ENCODE results near the gene APOA5.

DNA sequence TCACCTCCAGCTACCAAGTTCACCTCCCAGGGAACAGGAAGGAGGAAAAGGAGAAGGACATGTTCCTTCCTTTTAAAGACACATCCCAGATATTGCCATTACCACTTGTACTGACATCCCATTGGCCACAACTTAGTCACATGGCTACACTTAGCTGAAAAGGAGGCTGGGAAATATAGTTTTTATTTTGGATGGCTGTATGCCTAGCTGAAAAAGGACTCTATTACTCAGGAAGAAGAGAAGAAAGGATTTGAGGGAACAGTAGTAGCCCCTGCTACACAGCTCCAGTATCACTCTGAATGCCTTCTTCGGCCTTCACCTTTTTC lies 2.1 kb upstream of the APOA5 start:
- no peak for TF ChIP-seq FOXP2 (optimal IDR thresholded peaks at IDR 0.05; ENCODE audit: control extremely low read depth, extremely low read length, insufficient read depth)
- no peak for TF ChIP-seq EZH2 (IDR thresholded peaks at IDR 0.05)
- no peak for TF ChIP-seq POLR2AphosphoS5 (IDR thresholded peaks at IDR 0.05; ENCODE audit: borderline replicate concordance, low read depth, low read length)

Data from SK-N-MC (cell line).